GM12878 (cell line): ENCODE measurements around the gene TNK2. TPM values are rescaled to one million over a fixed set of nuclear protein-coding genes. Genes with fewer than 3 reads are reported as not detected.

ENCODE experiments used
- ATAC-seq: fragments of 200-7000 bp; cut with Tn5 transposase; 3 replicates; pipeline ENCODE4 v1.9.1; 2020; ENCODE audit warnings: mild to moderate bottlenecking, moderate library complexity
- BruUV-seq: library from RNA; stranded (reverse); fragments of 400-500 nt; replicated peaks from 2 replicates; lab custom pipeline; 2021; lab: Mats Ljungman, UMichigan
- CTCF ChIA-PET: fragments of 300-600 bp; sonication (Branson Sonifier 250); formaldehyde crosslinking; extraction: SDS; loops from one replicate; lab custom pipeline; 2021; ENCODE audit warnings: inconsistent platforms; lab: Yijun Ruan, JAX
- POLR2A ChIA-PET: fragments of 350-600 bp; formaldehyde crosslinking; extraction: SDS; loops from one replicate; lab custom pipeline; 2021; ENCODE audit warnings: inconsistent platforms; lab: Charles Lee
- RAD21 ChIA-PET: fragments of 300-600 bp; sonication (Branson Sonifier 250); formaldehyde crosslinking; loops from one replicate; lab custom pipeline; 2023; ENCODE audit warnings: antibody characterized with exemption; ENCODE audit not compliant: unreplicated experiment; lab: Charles Lee
- SMC1A ChIA-PET: fragments of 300-600 bp; sonication (Branson Sonifier 250); formaldehyde crosslinking; loops from one replicate; lab custom pipeline; 2023; ENCODE audit not compliant: unreplicated experiment, uncharacterized antibody; lab: Charles Lee
- DNase-seq: peaks from one replicate; pipeline ENCODE4 v3.0.0-alpha.2; 2011; ENCODE audit warnings: low read depth, low spot score
- FAIRE-seq: peaks from 3 replicates; lab custom pipeline; 2011; peaks lifted over from hg19 to GRCh38; lab: Jason Lieb, UNC
- H2AFZ ChIP-seq: 2 replicates; pipeline ENCODE4 v1.6.0; 2011; ENCODE audit warnings: low read depth, low read length, control low read depth; ENCODE audit not compliant: control insufficient read depth
- H3K27ac ChIP-seq: 2 replicates; pipeline ENCODE4 v1.5.1; 2011; ENCODE audit warnings: control low read depth; ENCODE audit not compliant: control insufficient read depth, insufficient read depth
- H3K27me3 ChIP-seq, 2 experiments: replicated peaks in 1 of 2; 2 replicates each; pipeline versions ENCODE4 v1.6.0 to v1.6.1; 2011; ENCODE audit warnings: low read length in 1 of 2; ENCODE audit not compliant: control insufficient read depth in 2 of 2, insufficient read depth in 2 of 2
- H3K36me3 ChIP-seq, 2 experiments: 2 replicates each; pipeline ENCODE4 v1.5.1; 2011; ENCODE audit warnings: low read length in 1 of 2; ENCODE audit not compliant: control insufficient read depth in 2 of 2, insufficient read depth in 2 of 2
- H3K4me1 ChIP-seq: 2 replicates; pipeline ENCODE4 v1.6.1; 2011; ENCODE audit warnings: mild to moderate bottlenecking, low read length, moderate library complexity, mixed read lengths; ENCODE audit not compliant: control insufficient read depth, insufficient read depth
- H3K4me2 ChIP-seq: 2 replicates; pipeline ENCODE4 v1.6.0; 2011; ENCODE audit warnings: control low read depth; ENCODE audit not compliant: control insufficient read depth, insufficient read depth
- H3K4me3 ChIP-seq: fragments of 200-600 bp; sonication (generic); 2 replicates; pipeline ENCODE4 v1.5.1; 2016
- H3K79me2 ChIP-seq: 2 replicates; pipeline ENCODE4 v1.6.0; 2011; ENCODE audit warnings: low read length; ENCODE audit not compliant: control insufficient read depth, insufficient read depth
- H3K9ac ChIP-seq: 2 replicates; pipeline ENCODE4 v1.8.0; 2011; ENCODE audit warnings: low read length, control low read depth, mixed read lengths; ENCODE audit not compliant: control insufficient read depth, insufficient read depth
- H3K9me3 ChIP-seq: replicated peaks from 3 replicates; pipeline ENCODE4 v1.5.1; 2011; ENCODE audit warnings: mild to moderate bottlenecking, low read length; ENCODE audit not compliant: control insufficient read depth, insufficient read depth
- H4K20me1 ChIP-seq: 2 replicates; pipeline ENCODE4 v1.6.0; 2011; ENCODE audit not compliant: control insufficient read depth, insufficient read depth
- BMI1 ChIP-seq: fragments of 450-650 bp; IDR thresholded peaks from 2 replicates; pipeline ENCODE4 v1.6.1; 2016; ENCODE audit warnings: mild to moderate bottlenecking, moderate library complexity, borderline replicate concordance
- EGR1 ChIP-seq, 2 experiments: IDR thresholded peaks; 1 replicate in 1 of 2; 2 replicates in 1 of 2; pipeline ENCODE4 v1.6.1; 2011 to 2012; ENCODE audit warnings: low read depth in 2 of 2, low read length in 2 of 2, borderline replicate concordance in 1 of 2, mild to moderate bottlenecking in 1 of 2, moderate library complexity in 1 of 2
- IRF4 ChIP-seq: IDR thresholded peaks from 2 replicates; pipeline ENCODE4 v1.6.1; 2011; ENCODE audit warnings: low read depth, low read length
- LARP7 ChIP-seq: fragments of 450-650 bp; IDR thresholded peaks from 2 replicates; pipeline ENCODE4 v1.6.1; 2017; ENCODE audit warnings: mild to moderate bottlenecking
- MXI1 ChIP-seq: fragments of 150-350 bp; IDR thresholded peaks from 2 replicates; pipeline ENCODE4 v1.6.1; 2011; ENCODE audit warnings: low read depth, mild to moderate bottlenecking, inconsistent platforms, low read length, improper control_type of control experiment
- NFXL1 ChIP-seq: fragments of 450-650 bp; IDR thresholded peaks from 2 replicates; pipeline ENCODE4 v1.6.1; 2017; ENCODE audit warnings: antibody characterized with exemption, mild to moderate bottlenecking, borderline replicate concordance
- PAX5 ChIP-seq: IDR thresholded peaks from 2 replicates; pipeline ENCODE4 v1.6.1; 2011; ENCODE audit warnings: low read depth, low read length, borderline replicate concordance
- PAX8 ChIP-seq: fragments of 450-650 bp; IDR thresholded peaks from 2 replicates; pipeline ENCODE4 v1.6.1; 2017; ENCODE audit warnings: mild to moderate bottlenecking, moderate library complexity
- PBX3 ChIP-seq: IDR thresholded peaks from 2 replicates; pipeline ENCODE4 v1.6.1; 2011; ENCODE audit warnings: mild to moderate bottlenecking, low read depth, low read length, moderate library complexity; ENCODE audit not compliant: insufficient replicate concordance
- RB1 ChIP-seq: fragments of 450-650 bp; formaldehyde crosslinking; IDR thresholded peaks from 2 replicates; pipeline ENCODE4 v1.6.1; 2017; ENCODE audit warnings: mild to moderate bottlenecking, borderline replicate concordance
- RELB ChIP-seq: fragments of 450-650 bp; IDR thresholded peaks from 2 replicates; pipeline ENCODE4 v1.6.1; 2017; ENCODE audit warnings: low read depth, mild to moderate bottlenecking, moderate library complexity
- SIX5 ChIP-seq: IDR thresholded peaks from 2 replicates; pipeline ENCODE4 v1.6.1; 2011; ENCODE audit warnings: mild to moderate bottlenecking, low read depth, low read length, moderate library complexity; ENCODE audit not compliant: severe bottlenecking
- YY1 ChIP-seq: IDR thresholded peaks from 2 replicates; pipeline ENCODE4 v1.6.1; 2011; ENCODE audit warnings: low read depth, mild to moderate bottlenecking, low read length
- ZBED1 ChIP-seq: IDR thresholded peaks from 2 replicates; pipeline ENCODE4 v1.6.1; 2016; ENCODE audit warnings: borderline replicate concordance
- ZSCAN29 ChIP-seq: fragments of 450-650 bp; IDR thresholded peaks from 2 replicates; pipeline ENCODE4 v1.6.1; 2017; ENCODE audit warnings: mild to moderate bottlenecking, moderate library complexity
- WGBS: methylation state at CpG from one replicate; pipeline ENCODE4 v1.1.6; 2016; ENCODE audit warnings: low lambda C conversion rate; ENCODE audit not compliant: insufficient replicate concordance, insufficient coverage; ENCODE audit errors: missing lambda C conversion rate; 5-methylcytosine and 5-hydroxymethylcytosine counted together
- in situ Hi-C: fragments of 300-500 bp; cut with MboI; formaldehyde crosslinking; loops from 9 replicates; pipeline ENCODE4 v1.14.3; 2018; ENCODE audit warnings: mixed read lengths
- intact Hi-C: fragments of 100-400 bp; cut with micrococcal nuclease; formaldehyde crosslinking; loops from one replicate; pipeline ENCODE4 v1.14.2; 2022; ENCODE audit not compliant: unreplicated experiment
- polyA plus RNA-seq, 11 experiments: library from polyadenylated mRNA; depleted of rRNA in 4 of 11; unstranded in 6 of 11; stranded (reverse) in 5 of 11; fragments of >200 nt; fragmentation: Nextera tagmentation in 4 of 11; fragmentation: Illumina TruSeq in 1 of 11; extraction: Ambion mirVana in 4 of 11; extraction: Trizol in 1 of 11; gene quantifications; 1 replicate in 1 of 11; 2 replicates in 10 of 11; pipeline versions ENCODE4 v1.2.1 to v1.2.3, GENCODE V29; 2011 to 2016; ENCODE audit warnings: inconsistent platforms in 2 of 11, missing spikeins in 2 of 11, low read depth in 1 of 11
- total RNA-seq, 4 experiments: library from RNA; depleted of rRNA in 3 of 4; stranded (reverse); fragments of >200 nt in 3 of 4; fragmentation: Illumina TruSeq in 1 of 4; extraction: Trizol in 1 of 4; gene quantifications; 2 replicates each; pipeline versions ENCODE4 v1.2.1 to v1.2.3, GENCODE V29; 2013 to 2021
- TF ChIP-seq, protein P1 (sequence below): fragments of 450-650 bp; formaldehyde crosslinking; IDR thresholded peaks from 2 replicates; pipeline ENCODE4 v1.5.0; 2022; ENCODE audit warnings: mild to moderate bottlenecking, missing genetic modification characterization

The TNK2 gene
- total and polyA plus RNA-seq, 10 of the 15 experiments (the other 5 are each of a cell fraction or from before 2014, with no cell fraction given) = 0.13 to 47.8 (median 10.8) TPM

GRCh38 chr3:195870442-195870841 lies 37.9 kb downstream of the TNK2 start (continued):
- TF ChIP-seq PAX8 = no peak

DNA sequence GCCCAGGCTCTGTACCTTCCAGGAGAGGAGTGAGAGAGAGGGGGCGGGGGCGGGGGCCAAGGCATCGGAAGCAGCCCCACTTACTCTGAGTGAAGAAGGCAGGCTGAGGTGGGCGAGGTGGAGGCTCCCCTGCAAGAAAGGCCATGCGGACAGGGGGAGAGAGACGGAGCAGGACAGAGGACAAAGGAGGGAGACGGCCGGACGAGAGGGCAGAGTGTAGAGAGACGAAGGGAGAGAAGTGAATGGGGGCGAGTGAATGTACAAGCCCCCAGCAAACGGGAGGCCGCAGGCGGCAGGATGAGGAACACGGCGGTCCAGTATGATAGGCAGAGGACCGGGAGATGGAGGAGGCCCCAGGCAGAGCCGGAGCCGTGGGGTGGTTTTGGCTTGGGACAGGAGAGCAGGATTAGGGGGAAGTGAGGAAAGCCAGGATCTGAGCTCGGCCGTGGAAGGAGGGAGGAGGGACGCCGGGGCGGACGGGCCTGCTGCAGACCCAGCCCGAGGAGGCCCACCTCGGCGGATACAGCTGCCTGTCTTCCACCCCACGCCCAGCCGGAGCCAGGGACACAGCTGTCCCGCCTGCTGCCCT lies 38.8 kb downstream of the TNK2 start:
- FAIRE-seq = no peak
- POLR2A ChIA-PET = no interaction called here

More for the DNA sequence above, 38.8 kb downstream of the TNK2 start:
- intact Hi-C loops = no loop called here
- H3K27ac ChIP-seq = no peak overlapping the region
- no TSS peak for BruUV-seq
- ChIA-PET SMC1A (no interaction called here), RAD21 (no interaction called here), CTCF (no interaction called here)
- H3K9ac ChIP-seq = no peak overlapping the region
- no peaks in the 10 kb centered on the region for H3K9me3 ChIP-seq
- peaks cover 0 to 17% of the 10 kb centered on the region in 2 experiments; a peak in 3 of 4 replicates for H3K36me3 ChIP-seq
- H3K4me3 ChIP-seq = no peak overlapping the region
- no peaks in the 10 kb centered on the region for H3K79me2 ChIP-seq
- in situ Hi-C loops = no loop called here
- DNase-seq (no peak), ATAC-seq (no peak)
- no peaks in the 10 kb centered on the region for H4K20me1 ChIP-seq
- no peak for TF ChIP-seq MXI1
- no peak for TF ChIP-seq RB1
- no peak for TF ChIP-seq YY1
- TF ChIP-seq IRF4 = no peak
- no peak for TF ChIP-seq ZSCAN29
- TF ChIP-seq LARP7 = no peak
- no peak for TF ChIP-seq RELB
- no peak for TF ChIP-seq BMI1
- TF ChIP-seq, protein P1, sequence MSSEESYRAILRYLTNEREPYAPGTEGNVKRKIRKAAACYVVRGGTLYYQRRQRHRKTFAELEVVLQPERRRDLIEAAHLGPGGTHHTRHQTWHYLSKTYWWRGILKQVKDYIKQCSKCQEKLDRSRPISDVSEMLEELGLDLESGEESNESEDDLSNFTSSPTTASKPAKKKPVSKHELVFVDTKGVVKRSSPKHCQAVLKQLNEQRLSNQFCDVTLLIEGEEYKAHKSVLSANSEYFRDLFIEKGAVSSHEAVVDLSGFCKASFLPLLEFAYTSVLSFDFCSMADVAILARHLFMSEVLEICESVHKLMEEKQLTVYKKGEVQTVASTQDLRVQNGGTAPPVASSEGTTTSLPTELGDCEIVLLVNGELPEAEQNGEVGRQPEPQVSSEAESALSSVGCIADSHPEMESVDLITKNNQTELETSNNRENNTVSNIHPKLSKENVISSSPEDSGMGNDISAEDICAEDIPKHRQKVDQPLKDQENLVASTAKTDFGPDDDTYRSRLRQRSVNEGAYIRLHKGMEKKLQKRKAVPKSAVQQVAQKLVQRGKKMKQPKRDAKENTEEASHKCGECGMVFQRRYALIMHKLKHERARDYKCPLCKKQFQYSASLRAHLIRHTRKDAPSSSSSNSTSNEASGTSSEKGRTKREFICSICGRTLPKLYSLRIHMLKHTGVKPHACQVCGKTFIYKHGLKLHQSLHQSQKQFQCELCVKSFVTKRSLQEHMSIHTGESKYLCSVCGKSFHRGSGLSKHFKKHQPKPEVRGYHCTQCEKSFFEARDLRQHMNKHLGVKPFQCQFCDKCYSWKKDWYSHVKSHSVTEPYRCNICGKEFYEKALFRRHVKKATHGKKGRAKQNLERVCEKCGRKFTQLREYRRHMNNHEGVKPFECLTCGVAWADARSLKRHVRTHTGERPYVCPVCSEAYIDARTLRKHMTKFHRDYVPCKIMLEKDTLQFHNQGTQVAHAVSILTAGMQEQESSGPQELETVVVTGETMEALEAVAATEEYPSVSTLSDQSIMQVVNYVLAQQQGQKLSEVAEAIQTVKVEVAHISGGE = no peak
- TF ChIP-seq SIX5 = no peak
- TF ChIP-seq PBX3 = no peak
- no peak for TF ChIP-seq ZBED1
- TF ChIP-seq NFXL1 = no peak
- no peak for TF ChIP-seq PAX5
- no peak for TF ChIP-seq EGR1 (IDR thresholded peaks at IDR 0.05; ENCODE audit: borderline replicate concordance in 1 of 2, low read depth in 2 of 2, low read length in 2 of 2)
- H3K4me2 ChIP-seq = no peak overlapping the region
- no peaks in the 10 kb centered on the region for H3K4me1 ChIP-seq
- no peaks in the 10 kb centered on the region for H3K27me3 ChIP-seq
- H2AFZ ChIP-seq = no peak overlapping the region
- WGBS = 92% methylated on average over 22 of the region's 31 CpGs
